Mesendoderm (in vitro differentiated cells): ENCODE measurements around the gene ATP10B.

ENCODE experiments used
- DNase-seq: peaks from one replicate; pipeline ENCODE4 v3.0.0; 2013
- H2AK5ac ChIP-seq: 2 replicates; pipeline ENCODE4 v1.6.1; 2013; ENCODE audit warnings: low read length, inconsistent platforms
- H2BK120ac ChIP-seq: 2 replicates; pipeline ENCODE4 v1.6.1; 2013; ENCODE audit warnings: low read depth, mild to moderate bottlenecking, low read length, moderate library complexity, mixed read lengths
- H2BK15ac ChIP-seq: replicated peaks from 2 replicates; pipeline ENCODE4 v1.6.1; 2013; ENCODE audit warnings: low read depth, mild to moderate bottlenecking, moderate library complexity
- H2BK5ac ChIP-seq: 2 replicates; pipeline ENCODE4 v1.6.1; 2013; ENCODE audit warnings: low read length, inconsistent platforms
- H3K18ac ChIP-seq: 2 replicates; pipeline ENCODE4 v1.6.1; 2013; ENCODE audit warnings: mild to moderate bottlenecking, low read length, mixed read lengths
- H3K23ac ChIP-seq: one replicate; pipeline ENCODE4 v1.6.1; 2013; ENCODE audit warnings: low read length
- H3K27ac ChIP-seq: 2 replicates; pipeline ENCODE4 v1.5.1; 2013; ENCODE audit warnings: low read depth, mild to moderate bottlenecking, inconsistent platforms, low read length, moderate library complexity
- H3K27me3 ChIP-seq: 2 replicates; pipeline ENCODE4 v1.6.1; 2013; ENCODE audit warnings: low read length, control low read depth, mild to moderate bottlenecking, inconsistent platforms; ENCODE audit not compliant: insufficient read depth, poor library complexity
- H3K36me3 ChIP-seq: 2 replicates; pipeline ENCODE4 v1.6.1; 2013; ENCODE audit warnings: low read length, inconsistent platforms; ENCODE audit not compliant: control insufficient read depth, insufficient read depth
- H3K4ac ChIP-seq: one replicate; pipeline ENCODE4 v1.6.1; 2013; ENCODE audit warnings: low read depth, mild to moderate bottlenecking, low read length, moderate library complexity
- H3K4me1 ChIP-seq: 2 replicates; pipeline ENCODE4 v1.6.1; 2013; ENCODE audit warnings: low read depth, low read length, inconsistent platforms; ENCODE audit not compliant: control insufficient read depth
- H3K4me2 ChIP-seq: 2 replicates; pipeline ENCODE4 v1.6.1; 2013; ENCODE audit warnings: low read length
- H3K4me3 ChIP-seq: 2 replicates; pipeline ENCODE4 v1.5.1; 2013; ENCODE audit warnings: mild to moderate bottlenecking, low read length
- H3K56ac ChIP-seq: one replicate; pipeline ENCODE4 v1.6.1; 2013; ENCODE audit warnings: low read length
- H3K79me1 ChIP-seq: 2 replicates; pipeline ENCODE4 v1.6.1; 2013; ENCODE audit warnings: low read length, inconsistent platforms
- H3K79me2 ChIP-seq: 2 replicates; pipeline ENCODE4 v1.6.1; 2013; ENCODE audit warnings: mild to moderate bottlenecking, low read length; ENCODE audit not compliant: control insufficient read depth, insufficient read depth
- H3K9ac ChIP-seq: 2 replicates; pipeline ENCODE4 v1.6.1; 2013; ENCODE audit warnings: low read length, inconsistent platforms
- H4K5ac ChIP-seq: one replicate; pipeline ENCODE4 v1.6.1; 2013; ENCODE audit warnings: low read length
- H4K8ac ChIP-seq: one replicate; pipeline ENCODE4 v1.6.1; 2013; ENCODE audit warnings: low read depth, mild to moderate bottlenecking, control low read depth, low read length, moderate library complexity
- WGBS: extraction: QIAGEN DNeasy Blood & Tissue Kit; methylation state at CpG from one replicate; pipeline ENCODE4 v1.1.7; 2013; ENCODE audit warnings: low lambda C conversion rate, missing lambda C conversion rate; ENCODE audit not compliant: insufficient coverage; ENCODE audit errors: extremely low coverage; 5-methylcytosine and 5-hydroxymethylcytosine counted together

The ATP10B gene

GRCh38 chr5:160693831-160694465 is 158.1 kb downstream of the ATP10B start:
- H3K56ac ChIP-seq = no peak overlapping the region
- no peak overlapping the region for H2AK5ac ChIP-seq
- no peak overlapping the region for H4K8ac ChIP-seq
- no peak overlapping the region for H4K5ac ChIP-seq
- peak overlapping the region; percentile 47 for H2BK5ac ChIP-seq
- no peaks in the 10 kb centered on the region for H3K79me1 ChIP-seq
- peak; percentile 25 for DNase-seq
- peaks cover 3% of the 10 kb centered on the region for H3K4me1 ChIP-seq
- no peak overlapping the region for H3K23ac ChIP-seq
- no peaks in the 10 kb centered on the region for H3K79me2 ChIP-seq
- H3K27ac ChIP-seq = no peak overlapping the region
- H3K36me3 ChIP-seq = no peaks in the 10 kb centered on the region
- WGBS = no CpG with 5 or more reads among the region's 7 CpGs
- no peak overlapping the region for H3K4ac ChIP-seq
- no peak overlapping the region for H3K9ac ChIP-seq
- no peak overlapping the region for H3K18ac ChIP-seq
- no peak overlapping the region for H3K4me3 ChIP-seq
- H2BK120ac ChIP-seq = no peak overlapping the region
- no peak overlapping the region for H2BK15ac ChIP-seq
- H3K4me2 ChIP-seq = no peak overlapping the region
- no peaks in the 10 kb centered on the region for H3K27me3 ChIP-seq

DNA sequence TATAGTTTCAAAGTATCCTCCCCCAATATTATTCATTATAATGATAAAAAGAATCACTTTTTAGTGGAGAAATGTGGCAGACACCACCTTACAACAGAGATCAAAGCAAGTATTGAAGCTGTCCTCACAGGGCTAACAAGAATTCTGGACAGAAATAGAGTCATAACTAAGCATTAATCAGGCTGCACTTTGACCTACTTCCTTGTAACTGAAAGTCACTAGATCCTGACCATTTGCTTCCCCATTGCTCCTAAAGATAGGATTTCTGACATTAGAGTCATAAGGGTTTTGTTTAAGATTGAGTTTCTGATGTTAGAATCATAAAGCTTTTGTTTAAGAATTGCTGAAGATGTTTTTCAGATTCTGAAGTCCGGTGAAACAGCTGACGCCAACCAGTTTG is 159.7 kb downstream of the ATP10B start:
- H3K23ac ChIP-seq = no peak overlapping the region
- no peaks in the 10 kb centered on the region for H3K79me2 ChIP-seq
- no peak overlapping the region for H4K8ac ChIP-seq
- no peak overlapping the region for H2BK15ac ChIP-seq
- no peak overlapping the region for H3K9ac ChIP-seq
- H3K27me3 ChIP-seq = no peaks in the 10 kb centered on the region
- no peak overlapping the region for H2BK5ac ChIP-seq
- no peaks in the 10 kb centered on the region for H3K79me1 ChIP-seq
- no CpG with 5 or more reads among the region's 2 CpGs for WGBS
- no peak overlapping the region for H3K18ac ChIP-seq
- H3K36me3 ChIP-seq = no peaks in the 10 kb centered on the region
- no peak overlapping the region for H3K4me2 ChIP-seq
- no peak overlapping the region for H3K27ac ChIP-seq
- no peak overlapping the region for H2AK5ac ChIP-seq
- peaks cover 3% of the 10 kb centered on the region for H3K4me1 ChIP-seq
- H3K4ac ChIP-seq = no peak overlapping the region
- no peak overlapping the region for H3K56ac ChIP-seq
- H2BK120ac ChIP-seq = no peak overlapping the region
- H3K4me3 ChIP-seq = no peak overlapping the region
- no peak for DNase-seq
- H4K5ac ChIP-seq = no peak overlapping the region

DNA sequence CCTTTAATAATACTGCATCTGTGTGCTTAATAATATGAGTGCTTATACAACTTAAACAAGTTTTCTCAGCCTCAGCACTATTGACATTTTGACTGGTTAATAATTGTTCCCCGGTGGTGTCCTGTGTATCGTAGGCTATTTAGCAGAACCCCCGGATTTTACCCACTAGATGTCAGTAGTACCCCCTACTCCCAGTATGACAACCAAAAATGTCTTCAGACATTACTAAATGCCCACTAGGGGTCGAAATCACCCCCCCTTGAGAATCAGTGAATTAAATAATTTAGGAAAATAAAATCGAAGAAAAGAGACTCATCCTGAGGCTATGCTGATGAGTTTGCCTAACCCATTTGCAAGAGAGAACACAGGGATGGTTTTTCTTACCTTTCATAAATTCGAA is 166.3 kb downstream of the ATP10B start:
- DNase-seq = peak; percentile 70
- H3K79me2 ChIP-seq = no peaks in the 10 kb centered on the region
- H3K23ac ChIP-seq = no peak overlapping the region
- H3K4me1 ChIP-seq = no peaks in the 10 kb centered on the region
- no peaks in the 10 kb centered on the region for H3K36me3 ChIP-seq
- no peak overlapping the region for H3K56ac ChIP-seq
- WGBS = no CpG with 5 or more reads among the region's 6 CpGs
- no peak overlapping the region for H3K4me3 ChIP-seq
- H2AK5ac ChIP-seq = no peak overlapping the region
- no peaks in the 10 kb centered on the region for H3K27me3 ChIP-seq
- no peak overlapping the region for H4K8ac ChIP-seq
- no peak overlapping the region for H3K18ac ChIP-seq
- H2BK15ac ChIP-seq = no peak overlapping the region
- no peak overlapping the region for H4K5ac ChIP-seq
- H3K27ac ChIP-seq = no peak overlapping the region
- H2BK120ac ChIP-seq = no peak overlapping the region
- H3K4me2 ChIP-seq = no peak overlapping the region
- no peak overlapping the region for H3K9ac ChIP-seq
- no peak overlapping the region for H3K4ac ChIP-seq
- H2BK5ac ChIP-seq = no peak overlapping the region
- no peaks in the 10 kb centered on the region for H3K79me1 ChIP-seq

DNA sequence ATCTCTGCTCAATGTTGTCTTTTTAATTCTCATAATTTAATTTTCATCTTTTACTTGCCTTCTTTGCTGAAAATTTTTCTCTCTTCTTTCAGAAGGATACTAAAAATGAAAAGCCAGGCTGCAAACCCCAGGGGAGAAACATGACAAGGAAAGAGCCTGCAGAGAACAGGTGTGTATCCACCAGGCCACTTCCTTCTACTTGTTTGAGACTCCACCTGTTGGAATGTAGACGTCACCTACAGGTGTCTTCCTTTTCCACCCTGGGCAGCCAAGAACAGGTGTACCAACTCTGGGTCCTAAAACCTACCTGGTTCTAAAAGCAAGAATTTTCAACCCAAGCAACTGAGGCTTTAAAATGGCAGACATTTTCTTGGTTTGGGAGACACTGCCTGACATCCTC is 166.8 kb downstream of the ATP10B start:
- no CpG with 5 or more reads among the region's 1 CpG for WGBS
- Histone ChIP-seq H3K79me2 (no peaks in the 10 kb centered on the region), H3K56ac (no peak overlapping the region), H3K4ac (no peak overlapping the region), H3K23ac (no peak overlapping the region), H3K18ac (no peak overlapping the region), H2BK120ac (no peak overlapping the region), H3K9ac (no peak overlapping the region), H3K27ac (no peak overlapping the region), H3K27me3 (no peaks in the 10 kb centered on the region), H3K36me3 (no peaks in the 10 kb centered on the region), H3K4me3 (no peak overlapping the region), H2AK5ac (no peak overlapping the region), H3K79me1 (no peaks in the 10 kb centered on the region), H2BK15ac (no peak overlapping the region), H4K5ac (no peak overlapping the region), H3K4me1 (no peaks in the 10 kb centered on the region), H3K4me2 (no peak overlapping the region), H4K8ac (no peak overlapping the region), H2BK5ac (no peak overlapping the region)
- DNase-seq = no peak

DNA sequence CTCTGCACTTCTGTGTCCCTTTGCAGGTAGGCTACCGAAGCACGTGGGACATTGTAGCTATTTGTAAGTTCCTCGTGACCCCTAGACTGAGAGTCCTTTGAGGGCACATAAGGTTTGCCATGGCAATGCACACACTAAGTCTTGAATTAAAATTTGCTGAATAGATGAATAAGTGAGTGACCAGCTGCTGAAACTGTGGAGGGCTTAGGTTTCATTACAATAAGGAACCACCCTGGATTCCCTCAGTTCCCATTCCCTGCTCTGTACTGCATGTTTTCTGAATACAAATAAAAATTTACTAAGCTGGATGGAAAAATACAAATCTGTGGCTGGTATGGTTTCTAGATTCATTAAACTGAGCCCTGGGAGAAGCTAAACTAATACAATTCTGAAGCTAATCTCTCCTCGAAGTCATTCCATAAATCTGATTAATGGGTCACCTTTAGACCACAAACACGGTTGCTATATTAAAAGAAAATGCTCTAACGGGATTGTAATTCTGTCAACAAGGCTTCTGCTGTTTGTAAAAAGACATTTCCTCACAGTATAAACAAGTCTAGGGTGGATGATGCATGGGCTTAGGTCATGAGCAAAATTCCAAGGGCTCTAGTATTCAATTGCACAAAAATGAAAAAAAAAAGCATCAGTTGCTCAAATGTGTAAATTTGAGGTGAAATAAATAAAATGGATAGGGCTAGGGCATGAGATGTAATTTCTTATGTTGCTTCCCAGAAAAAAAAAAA is 172.3 kb downstream of the ATP10B start:
- Histone ChIP-seq H3K23ac (no peak overlapping the region), H4K8ac (no peak overlapping the region), H3K27ac (no peak overlapping the region), H2BK5ac (no peak overlapping the region), H3K4me2 (no peak overlapping the region), H2BK120ac (no peak overlapping the region), H3K4me1 (no peaks in the 10 kb centered on the region), H3K9ac (no peak overlapping the region), H2AK5ac (no peak overlapping the region), H3K4ac (no peak overlapping the region), H3K4me3 (no peak overlapping the region), H4K5ac (no peak overlapping the region), H2BK15ac (no peak overlapping the region), H3K79me1 (no peaks in the 10 kb centered on the region), H3K27me3 (no peaks in the 10 kb centered on the region), H3K18ac (no peak overlapping the region), H3K79me2 (no peaks in the 10 kb centered on the region), H3K56ac (no peak overlapping the region), H3K36me3 (no peaks in the 10 kb centered on the region)
- no CpG with 5 or more reads among the region's 6 CpGs for WGBS
- no peak for DNase-seq
